K562 (cell line): ENCODE results near the gene NASP. TPM values are rescaled to one million over a fixed set of nuclear protein-coding genes. Genes with fewer than 3 reads are reported as not detected.

Experiments
- ATAC-seq: fragments of 200-7000 bp; cut with Tn5 transposase; 3 replicates; pipeline ENCODE4 v1.9.1; 2020; ENCODE audit warnings: moderate library complexity
- BruUV-seq: library from RNA; stranded (reverse); fragments of 400-500 nt; replicated peaks from 2 replicates; lab custom pipeline; 2021; lab: Mats Ljungman, UMichigan
- CTCF ChIA-PET: fragments of 300-600 bp; formaldehyde crosslinking; extraction: SDS; loops from one replicate; lab custom pipeline; 2021; ENCODE audit warnings: low intra/inter-chr PET ratio; lab: Yijun Ruan, JAX
- POLR2A ChIA-PET: fragments of 300-600, 350-650 bp; sonication (Branson Sonifier 250); formaldehyde crosslinking; extraction: SDS; loops from one replicate; lab custom pipeline; 2021; ENCODE audit warnings: antibody characterized with exemption, inconsistent platforms; lab: Yijun Ruan, JAX
- DNase-seq, 4 experiments: peaks; one replicate each; pipeline versions ENCODE4 v3.0.0 to v3.0.0-alpha.2; 2011 to 2018; ENCODE audit warnings: low spot score in 3 of 4, mixed read lengths in 3 of 4; ENCODE audit errors: extremely low read depth in 1 of 4
- FAIRE-seq: peaks from 2 replicates; lab custom pipeline; 2011; peaks lifted over from hg19 to GRCh38; lab: Jason Lieb, UNC
- H2AFZ ChIP-seq: 2 replicates; pipeline ENCODE4 v1.6.0; 2011; ENCODE audit warnings: low read depth, low read length, control low read depth, inconsistent platforms
- H3K27ac ChIP-seq: fragments of 200-600 bp; 3 replicates; pipeline ENCODE4 v1.8.0; 2011; ENCODE audit warnings: low read depth, mild to moderate bottlenecking, control low read depth, inconsistent platforms, low read length, moderate library complexity, mixed read lengths; ENCODE audit errors: extremely low read depth
- H3K27me3 ChIP-seq, 2 experiments: fragments of 300-600 bp in 1 of 2; 2 replicates in 1 of 2; 3 replicates in 1 of 2; pipeline versions ENCODE4 v1.6.0 to v1.8.0; 2011; ENCODE audit warnings: inconsistent platforms in 2 of 2, low read length in 2 of 2, mild to moderate bottlenecking in 1 of 2, mixed read lengths in 1 of 2, moderate library complexity in 1 of 2; ENCODE audit not compliant: control insufficient read depth in 2 of 2, insufficient read depth in 2 of 2
- H3K36me3 ChIP-seq: fragments of 300-600 bp; 3 replicates; pipeline ENCODE4 v1.8.0; 2011; ENCODE audit warnings: mild to moderate bottlenecking, low read length, inconsistent platforms; ENCODE audit not compliant: control insufficient read depth, insufficient read depth
- H3K4me1 ChIP-seq, 2 experiments: fragments of 200-600 bp in 1 of 2; replicated peaks in 1 of 2; 2 replicates in 1 of 2; 3 replicates in 1 of 2; pipeline versions ENCODE4 v1.5.1 to v1.8.0; 2011; ENCODE audit warnings: inconsistent platforms in 2 of 2, low read length in 2 of 2, mild to moderate bottlenecking in 1 of 2, mixed read lengths in 1 of 2, moderate library complexity in 1 of 2; ENCODE audit not compliant: control insufficient read depth in 2 of 2, insufficient read depth in 2 of 2
- H3K4me2 ChIP-seq: 2 replicates; pipeline ENCODE4 v1.6.1; 2011; ENCODE audit warnings: low read length, control low read depth, inconsistent platforms, mixed read lengths; ENCODE audit not compliant: insufficient read depth
- H3K4me3 ChIP-seq: fragments of 200-600 bp; sonication (generic), shearing (Covaris generic); 2 replicates; pipeline ENCODE4 v1.5.1; 2016; ENCODE audit warnings: control low read depth, inconsistent platforms
- H3K79me2 ChIP-seq: fragments of 200-600 bp; 3 replicates; pipeline ENCODE4 v1.8.0; 2011; ENCODE audit warnings: low read length, inconsistent platforms; ENCODE audit not compliant: control insufficient read depth, insufficient read depth
- H3K9ac ChIP-seq, 2 experiments: 2 replicates each; pipeline versions ENCODE4 v1.6.0 to v1.6.1; 2011; ENCODE audit warnings: low read depth in 2 of 2, low read length in 2 of 2, control low read depth in 1 of 2, inconsistent platforms in 1 of 2, mild to moderate bottlenecking in 1 of 2, mixed read lengths in 1 of 2; ENCODE audit not compliant: insufficient read depth in 1 of 2
- H3K9me1 ChIP-seq: one replicate; pipeline ENCODE4 v1.6.0; 2011; ENCODE audit warnings: inconsistent platforms, mild to moderate bottlenecking, low read length, moderate library complexity; ENCODE audit not compliant: control insufficient read depth, insufficient read depth
- H3K9me3 ChIP-seq: replicated peaks from 2 replicates; pipeline ENCODE4 v1.5.1; 2011; ENCODE audit warnings: low read depth, low read length, inconsistent platforms; ENCODE audit not compliant: control insufficient read depth, insufficient read depth
- H4K20me1 ChIP-seq: replicated peaks from 2 replicates; pipeline ENCODE4 v1.6.1; 2011; ENCODE audit warnings: low read length, inconsistent platforms, mixed read lengths; ENCODE audit not compliant: control insufficient read depth, insufficient read depth
- HDAC1 ChIP-seq, 2 experiments: fragments of 450-650 bp; IDR thresholded peaks; 2 replicates each; pipeline ENCODE4 v1.6.1; 2016 to 2017; ENCODE audit warnings: inconsistent platforms in 1 of 2, mild to moderate bottlenecking in 1 of 2, moderate library complexity in 1 of 2
- NR4A1 ChIP-seq, 2 experiments: fragments of 250-450 bp in 1 of 2; fragments of 450-650 bp in 1 of 2; sonication (Bioruptor Pico) in 1 of 2; IDR thresholded peaks; 2 replicates each; pipeline versions ENCODE4 v1.4.0 to v1.6.1; 2016 to 2020; ENCODE audit warnings: mild to moderate bottlenecking in 2 of 2, missing compliant biosample characterization in 1 of 2, missing genetic modification characterization in 1 of 2, moderate library complexity in 1 of 2
- PML ChIP-seq: IDR thresholded peaks from 2 replicates; pipeline ENCODE4 v1.6.1; 2012; ENCODE audit warnings: low read length, inconsistent platforms
- POLR2AphosphoS5 ChIP-seq: IDR thresholded peaks from 2 replicates; pipeline ENCODE4 v1.6.1; 2011; ENCODE audit warnings: mild to moderate bottlenecking, low read depth, low read length, moderate library complexity; ENCODE audit not compliant: control insufficient read depth, insufficient read depth
- ZBTB1 ChIP-seq: sonication (generic); formaldehyde crosslinking; IDR thresholded peaks from 2 replicates; pipeline ENCODE4 v1.8.1; 2023; ENCODE audit warnings: missing genetic modification reagents, low read depth, mild to moderate bottlenecking, borderline replicate concordance
- ZNF232 ChIP-seq: sonication (generic); formaldehyde crosslinking; IDR thresholded peaks from 2 replicates; pipeline ENCODE4 v1.8.0; 2022; ENCODE audit warnings: mild to moderate bottlenecking, missing genetic modification reagents
- WGBS: fragments of 100-300 bp; shearing (Covaris generic); methylation state at CpG from one replicate; pipeline ENCODE4 v1.1.6; 2016; ENCODE audit warnings: low coverage, mixed read lengths; ENCODE audit not compliant: insufficient coverage; ENCODE audit errors: missing lambda C conversion rate; 5-methylcytosine and 5-hydroxymethylcytosine counted together
- in situ Hi-C: fragments of 300-500 bp; cut with MboI; formaldehyde crosslinking; loops from 4 replicates; pipeline ENCODE4 v1.15.0; 2018; ENCODE audit warnings: inconsistent platforms, mixed read lengths
- intact Hi-C: fragments of 100-400 bp; cut with micrococcal nuclease; formaldehyde crosslinking; loops from 2 replicates; pipeline ENCODE4 v1.14.2; 2022
- polyA plus RNA-seq, 8 experiments: library from polyadenylated mRNA; depleted of rRNA in 4 of 8; stranded (reverse) in 5 of 8; unstranded in 3 of 8; fragments of >200 nt; fragmentation: Nextera tagmentation in 2 of 8; fragmentation: Illumina TruSeq in 1 of 8; extraction: Ambion mirVana in 2 of 8; extraction: Trizol in 1 of 8; gene quantifications; 2 replicates each; pipeline versions ENCODE4 v1.2.1 to v1.2.3, GENCODE V29; 2011 to 2014; ENCODE audit warnings: inconsistent platforms in 1 of 8, missing spikeins in 1 of 8
- total RNA-seq, 7 experiments: library from RNA; depleted of rRNA in 6 of 7; stranded (reverse); fragments of >200 nt in 6 of 7; fragmentation: Illumina TruSeq in 2 of 7; extraction: Trizol in 2 of 7; gene quantifications; 2 replicates each; pipeline versions ENCODE4 v1.2.1 to v1.2.3, GENCODE V29; 2011 to 2021; ENCODE audit warnings: low replicate concordance in 1 of 7
- TF ChIP-seq, protein P1 (sequence below): fragments of 450-650 bp; IDR thresholded peaks from 2 replicates; pipeline ENCODE4 v1.7.0; 2016; ENCODE audit warnings: borderline replicate concordance
- TF ChIP-seq, protein P2 (sequence below), 2 experiments: IDR thresholded peaks; 2 replicates each; pipeline ENCODE4 v1.6.1; 2012; ENCODE audit warnings: improper control_type of control experiment in 2 of 2, low read depth in 2 of 2, low read length in 2 of 2, borderline replicate concordance in 1 of 2
- TF ChIP-seq, protein P3 (sequence below): fragments of 450-650 bp; formaldehyde crosslinking; IDR thresholded peaks from 2 replicates; pipeline ENCODE4 v1.4.0; 2020; ENCODE audit warnings: mild to moderate bottlenecking, moderate library complexity

Gene NASP
- total and polyA plus RNA-seq, 9 of the 15 experiments (the other 6 are each of a cell fraction or from before 2014, with no cell fraction given): 199 to 578 (median 419) TPM

DNA sequence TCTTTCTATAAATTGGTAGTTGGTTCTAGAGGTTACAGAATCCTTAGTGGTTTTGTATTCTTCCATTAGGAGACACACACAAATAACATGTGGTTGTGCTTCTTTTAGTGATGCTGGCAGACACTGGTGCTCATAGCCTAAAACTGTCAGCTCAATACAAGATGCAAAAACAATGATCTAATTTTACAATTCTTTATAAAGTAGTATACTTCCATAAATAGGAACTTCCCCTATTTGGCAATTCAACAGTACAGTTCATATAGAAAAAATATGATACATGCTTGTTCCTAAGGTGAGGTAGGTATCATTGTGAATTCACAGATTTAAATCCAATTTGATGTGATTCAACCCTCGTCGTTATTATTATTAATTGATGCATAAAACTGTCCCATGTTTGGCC lies 60.8 kb downstream of the NASP start:
- intact Hi-C loops (no loop called here), in situ Hi-C loops (loop anchor here (25.0 kb wide), 1 partner anchor 543 kb away; the partner anchor contains the start of genes P3R3URF, POMGNT1 and TSPAN1)
- ChIA-PET POLR2A (interaction anchor here (0.7 to 5.4 kb wide), 5 partner anchors 8 to 629 kb away, joined by 3 to 35 read pairs (median 3); partner anchors contain the start of gene PRDX1), CTCF (no interaction called here)
- no peak overlapping the region for H3K9ac ChIP-seq
- DNase-seq (no peak), FAIRE-seq (no peak), ATAC-seq (no peak)
- H3K79me2 ChIP-seq: peaks cover 3% of the 10 kb centered on the region; the same call in 2 of the 3 replicates
- H3K9me3 ChIP-seq: no peaks in the 10 kb centered on the region
- H3K4me2 ChIP-seq: no peak overlapping the region
- WGBS: 86% methylated on average over 2 of the region's 2 CpGs
- H3K27me3 ChIP-seq: no peaks in the 10 kb centered on the region
- H4K20me1 ChIP-seq: no peaks in the 10 kb centered on the region
- H3K27ac ChIP-seq: no peak overlapping the region
- H3K9me1 ChIP-seq: no peaks in the 10 kb centered on the region
- H3K36me3 ChIP-seq: peaks cover 83% of the 10 kb centered on the region
- no peaks in the 10 kb centered on the region for H3K4me1 ChIP-seq
- H2AFZ ChIP-seq: no peak overlapping the region
- TF ChIP-seq POLR2AphosphoS5 (no peak), HDAC1 (IDR thresholded peaks at IDR 0.05) (no peak), PML (no peak), NR4A1 (CRISPR knock-in tag; IDR thresholded peaks at IDR 0.05) (no peak), NR4A1 (tag; IDR thresholded peaks at IDR 0.05) (no peak), ZBTB1 (CRISPR knock-in tag) (no peak), ZNF232 (CRISPR knock-in tag) (no peak)
- TF ChIP-seq, protein P1, sequence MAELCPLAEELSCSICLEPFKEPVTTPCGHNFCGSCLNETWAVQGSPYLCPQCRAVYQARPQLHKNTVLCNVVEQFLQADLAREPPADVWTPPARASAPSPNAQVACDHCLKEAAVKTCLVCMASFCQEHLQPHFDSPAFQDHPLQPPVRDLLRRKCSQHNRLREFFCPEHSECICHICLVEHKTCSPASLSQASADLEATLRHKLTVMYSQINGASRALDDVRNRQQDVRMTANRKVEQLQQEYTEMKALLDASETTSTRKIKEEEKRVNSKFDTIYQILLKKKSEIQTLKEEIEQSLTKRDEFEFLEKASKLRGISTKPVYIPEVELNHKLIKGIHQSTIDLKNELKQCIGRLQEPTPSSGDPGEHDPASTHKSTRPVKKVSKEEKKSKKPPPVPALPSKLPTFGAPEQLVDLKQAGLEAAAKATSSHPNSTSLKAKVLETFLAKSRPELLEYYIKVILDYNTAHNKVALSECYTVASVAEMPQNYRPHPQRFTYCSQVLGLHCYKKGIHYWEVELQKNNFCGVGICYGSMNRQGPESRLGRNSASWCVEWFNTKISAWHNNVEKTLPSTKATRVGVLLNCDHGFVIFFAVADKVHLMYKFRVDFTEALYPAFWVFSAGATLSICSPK: no peak
- TF ChIP-seq, protein P2, sequence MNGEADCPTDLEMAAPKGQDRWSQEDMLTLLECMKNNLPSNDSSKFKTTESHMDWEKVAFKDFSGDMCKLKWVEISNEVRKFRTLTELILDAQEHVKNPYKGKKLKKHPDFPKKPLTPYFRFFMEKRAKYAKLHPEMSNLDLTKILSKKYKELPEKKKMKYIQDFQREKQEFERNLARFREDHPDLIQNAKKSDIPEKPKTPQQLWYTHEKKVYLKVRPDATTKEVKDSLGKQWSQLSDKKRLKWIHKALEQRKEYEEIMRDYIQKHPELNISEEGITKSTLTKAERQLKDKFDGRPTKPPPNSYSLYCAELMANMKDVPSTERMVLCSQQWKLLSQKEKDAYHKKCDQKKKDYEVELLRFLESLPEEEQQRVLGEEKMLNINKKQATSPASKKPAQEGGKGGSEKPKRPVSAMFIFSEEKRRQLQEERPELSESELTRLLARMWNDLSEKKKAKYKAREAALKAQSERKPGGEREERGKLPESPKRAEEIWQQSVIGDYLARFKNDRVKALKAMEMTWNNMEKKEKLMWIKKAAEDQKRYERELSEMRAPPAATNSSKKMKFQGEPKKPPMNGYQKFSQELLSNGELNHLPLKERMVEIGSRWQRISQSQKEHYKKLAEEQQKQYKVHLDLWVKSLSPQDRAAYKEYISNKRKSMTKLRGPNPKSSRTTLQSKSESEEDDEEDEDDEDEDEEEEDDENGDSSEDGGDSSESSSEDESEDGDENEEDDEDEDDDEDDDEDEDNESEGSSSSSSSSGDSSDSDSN (IDR thresholded peaks at IDR 0.05; ENCODE audit: borderline replicate concordance in 1 of 2, low read depth in 2 of 2, low read length in 2 of 2): no peak
- TF ChIP-seq, protein P3, sequence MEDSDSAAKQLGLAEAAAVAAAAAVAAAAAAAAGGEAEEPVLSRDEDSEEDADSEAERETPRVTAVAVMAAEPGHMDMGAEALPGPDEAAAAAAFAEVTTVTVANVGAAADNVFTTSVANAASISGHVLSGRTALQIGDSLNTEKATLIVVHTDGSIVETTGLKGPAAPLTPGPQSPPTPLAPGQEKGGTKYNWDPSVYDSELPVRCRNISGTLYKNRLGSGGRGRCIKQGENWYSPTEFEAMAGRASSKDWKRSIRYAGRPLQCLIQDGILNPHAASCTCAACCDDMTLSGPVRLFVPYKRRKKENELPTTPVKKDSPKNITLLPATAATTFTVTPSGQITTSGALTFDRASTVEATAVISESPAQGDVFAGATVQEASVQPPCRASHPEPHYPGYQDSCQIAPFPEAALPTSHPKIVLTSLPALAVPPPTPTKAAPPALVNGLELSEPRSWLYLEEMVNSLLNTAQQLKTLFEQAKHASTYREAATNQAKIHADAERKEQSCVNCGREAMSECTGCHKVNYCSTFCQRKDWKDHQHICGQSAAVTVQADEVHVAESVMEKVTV (CRISPR knock-in tag): no peak
- no peak overlapping the region for H3K4me3 ChIP-seq
- no TSS peak for BruUV-seq
